GM13976 (cell line): ENCODE results near the gene CHAMP1.

Source experiments
- DNase-seq: peaks from one replicate; pipeline ENCODE4 v3.0.0; 2012; ENCODE audit warnings: low spot score
- in situ Hi-C: fragments of 300-500 bp; cut with MboI; formaldehyde crosslinking; loops from one replicate; pipeline ENCODE4 v1.12.0; 2022; ENCODE audit warnings: low sequenced_read_pairs, mixed read lengths, inconsistent platforms; ENCODE audit not compliant: unreplicated experiment
- TF ChIP-seq, protein P1 (sequence below): IDR thresholded peaks from 2 replicates; pipeline ENCODE4 v1.5.1; 2012; ENCODE audit warnings: borderline replicate concordance, mild to moderate bottlenecking; ENCODE audit not compliant: insufficient read depth; ENCODE audit errors: extremely low read depth, missing control alignments, control extremely low read depth

CHAMP1 gene

DNA sequence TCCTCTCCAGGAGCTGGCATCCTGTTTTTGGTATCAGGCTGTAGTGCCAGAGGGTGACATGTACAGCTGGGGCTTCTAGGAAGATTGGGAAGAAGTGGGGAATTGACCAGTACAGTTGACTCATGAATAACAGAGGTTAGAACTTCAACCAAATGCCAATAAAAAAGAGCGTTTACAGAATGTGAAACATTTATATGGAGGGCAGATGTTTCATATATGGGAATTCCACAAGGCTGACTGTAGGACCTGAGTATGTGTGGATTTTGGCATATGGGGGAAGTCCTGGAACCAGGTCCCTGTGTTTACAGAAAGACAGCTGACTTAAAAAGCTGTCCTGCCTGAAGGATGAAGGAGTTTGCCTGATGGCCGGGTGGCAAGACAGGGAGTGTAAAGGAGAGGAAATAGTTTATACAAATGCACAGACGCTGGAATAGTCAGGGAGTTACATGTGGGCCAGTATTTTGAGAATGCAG, 5.2 kb downstream of the CHAMP1 start:
- in situ Hi-C loops = no loop called here
- TF ChIP-seq, protein P1, sequence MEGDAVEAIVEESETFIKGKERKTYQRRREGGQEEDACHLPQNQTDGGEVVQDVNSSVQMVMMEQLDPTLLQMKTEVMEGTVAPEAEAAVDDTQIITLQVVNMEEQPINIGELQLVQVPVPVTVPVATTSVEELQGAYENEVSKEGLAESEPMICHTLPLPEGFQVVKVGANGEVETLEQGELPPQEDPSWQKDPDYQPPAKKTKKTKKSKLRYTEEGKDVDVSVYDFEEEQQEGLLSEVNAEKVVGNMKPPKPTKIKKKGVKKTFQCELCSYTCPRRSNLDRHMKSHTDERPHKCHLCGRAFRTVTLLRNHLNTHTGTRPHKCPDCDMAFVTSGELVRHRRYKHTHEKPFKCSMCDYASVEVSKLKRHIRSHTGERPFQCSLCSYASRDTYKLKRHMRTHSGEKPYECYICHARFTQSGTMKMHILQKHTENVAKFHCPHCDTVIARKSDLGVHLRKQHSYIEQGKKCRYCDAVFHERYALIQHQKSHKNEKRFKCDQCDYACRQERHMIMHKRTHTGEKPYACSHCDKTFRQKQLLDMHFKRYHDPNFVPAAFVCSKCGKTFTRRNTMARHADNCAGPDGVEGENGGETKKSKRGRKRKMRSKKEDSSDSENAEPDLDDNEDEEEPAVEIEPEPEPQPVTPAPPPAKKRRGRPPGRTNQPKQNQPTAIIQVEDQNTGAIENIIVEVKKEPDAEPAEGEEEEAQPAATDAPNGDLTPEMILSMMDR = no peak
- no peak for DNase-seq

DNA sequence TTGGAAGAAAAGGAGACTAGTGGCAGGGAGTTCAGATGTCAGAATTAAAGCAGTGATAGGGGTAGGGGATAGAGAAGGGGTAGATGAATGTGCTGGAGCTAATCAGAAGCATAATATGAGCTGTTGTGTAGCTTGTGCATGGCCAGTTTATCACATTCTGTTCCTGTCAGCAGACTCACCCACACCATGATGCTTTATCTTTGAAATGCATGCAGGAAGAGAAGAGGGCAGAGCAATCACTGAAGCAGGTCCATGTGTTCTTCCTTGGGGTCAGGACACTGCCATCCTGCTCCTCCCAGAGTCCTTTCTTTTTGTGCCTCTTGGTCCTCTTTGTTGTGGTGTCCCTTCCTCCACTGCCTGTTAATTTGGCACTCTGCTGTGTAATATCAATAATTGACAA, 5.8 kb downstream of the CHAMP1 start:
- TF ChIP-seq, protein P1 = no peak
- in situ Hi-C loops = no loop called here

DNA sequence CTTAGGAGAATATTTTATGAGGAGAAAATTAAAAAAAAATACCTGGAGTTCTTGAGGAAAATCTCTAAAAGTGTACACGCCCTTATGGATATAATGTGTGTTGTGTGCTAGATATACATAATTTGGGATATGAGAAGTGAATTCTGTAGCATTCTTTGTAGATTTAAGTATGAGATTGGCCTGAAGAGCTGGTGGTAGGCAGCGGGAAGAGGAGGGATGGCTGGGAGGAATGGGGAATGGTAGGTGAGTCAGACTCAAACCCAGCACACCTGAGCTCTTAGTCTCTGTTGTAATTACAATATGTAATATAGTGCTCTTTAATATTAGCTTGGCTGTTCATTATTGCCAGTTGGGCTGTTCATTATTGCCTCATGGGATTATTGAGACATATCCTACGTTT, 7.0 kb downstream of the CHAMP1 start:
- TF ChIP-seq, protein P1 = no peak
- in situ Hi-C loops = no loop called here
- DNase-seq = no peak

More for the DNA sequence above, 5.8 kb downstream of the CHAMP1 start:
- no peak for DNase-seq

DNA sequence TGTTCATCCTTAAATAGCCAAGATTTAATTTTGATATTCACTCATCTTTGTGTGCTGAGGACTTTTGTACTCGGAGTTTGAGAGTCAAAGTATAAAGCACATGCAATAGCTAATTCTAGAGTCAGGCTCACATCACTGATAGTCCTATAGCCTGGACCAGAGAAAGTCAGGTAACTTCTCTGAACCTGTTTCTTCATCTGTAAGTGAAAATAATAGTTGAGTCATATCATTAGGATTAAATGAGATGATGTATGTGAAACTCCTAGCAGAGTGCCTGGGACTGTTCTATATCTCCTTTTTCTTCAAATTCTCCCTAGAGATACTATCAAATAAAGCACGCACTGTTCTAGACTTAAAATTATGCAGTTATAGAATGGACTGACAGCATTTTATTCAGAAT, 9.0 kb downstream of the CHAMP1 start:
- TF ChIP-seq, protein P1 = no peak
- in situ Hi-C loops = no loop called here
- DNase-seq = no peak

DNA sequence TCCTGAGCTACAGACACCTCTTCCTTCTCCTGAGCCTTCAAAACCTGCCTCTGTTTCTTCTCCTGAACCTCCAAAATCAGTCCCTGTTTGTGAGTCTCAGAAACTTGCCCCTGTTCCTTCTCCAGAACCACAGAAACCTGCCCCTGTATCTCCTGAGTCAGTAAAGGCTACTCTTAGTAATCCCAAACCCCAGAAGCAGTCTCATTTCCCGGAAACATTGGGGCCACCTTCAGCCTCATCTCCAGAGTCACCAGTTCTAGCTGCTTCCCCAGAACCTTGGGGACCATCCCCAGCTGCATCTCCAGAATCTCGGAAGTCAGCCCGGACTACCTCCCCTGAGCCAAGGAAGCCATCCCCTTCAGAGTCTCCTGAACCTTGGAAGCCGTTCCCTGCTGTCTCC, 10.0 kb downstream of the CHAMP1 start:
- TF ChIP-seq, protein P1 = no peak
- no peak for DNase-seq
- in situ Hi-C loops = no loop called here

DNA sequence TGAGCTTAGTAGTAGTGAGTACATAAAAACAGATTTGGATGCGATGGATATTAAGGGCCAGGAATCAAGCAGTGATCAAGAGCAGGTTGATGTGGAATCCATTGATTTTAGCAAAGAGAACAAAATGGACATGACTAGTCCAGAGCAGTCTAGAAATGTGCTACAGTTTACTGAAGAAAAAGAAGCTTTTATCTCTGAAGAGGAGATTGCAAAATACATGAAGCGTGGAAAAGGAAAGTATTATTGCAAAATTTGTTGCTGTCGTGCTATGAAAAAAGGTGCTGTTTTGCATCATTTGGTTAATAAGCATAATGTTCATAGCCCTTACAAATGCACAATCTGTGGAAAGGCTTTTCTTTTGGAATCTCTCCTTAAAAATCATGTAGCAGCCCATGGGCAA, 11.4 kb downstream of the CHAMP1 start:
- in situ Hi-C loops = no loop called here
- DNase-seq = no peak
- TF ChIP-seq, protein P1 = no peak

DNA sequence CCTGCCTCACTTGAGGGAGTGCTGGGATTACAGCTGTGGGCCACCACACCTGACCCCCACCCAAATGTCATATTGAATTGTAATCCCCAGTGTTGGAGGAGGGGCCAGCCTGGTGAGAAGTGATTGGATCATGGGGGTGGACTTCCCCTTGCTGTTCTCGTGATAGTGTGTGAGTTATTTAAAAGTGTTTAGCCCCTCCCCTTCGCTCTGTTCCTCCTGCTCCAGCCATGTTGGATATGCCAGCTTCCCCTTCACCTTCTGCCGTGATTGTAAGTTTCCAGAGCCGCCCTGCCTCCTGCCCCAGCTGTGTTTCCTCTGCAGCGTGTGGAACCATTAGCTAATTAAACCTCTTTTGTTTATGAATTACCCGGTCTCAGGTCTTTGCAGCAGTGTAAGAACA, 13.7 kb downstream of the CHAMP1 start:
- DNase-seq = no peak
- TF ChIP-seq, protein P1 = no peak
- in situ Hi-C loops = no loop called here
